ENCODE measurements around the gene PJA2.
"Not testable (repeated sequence)": the region's sequence is repeated elsewhere in the genome, so short reads cannot be mapped to it uniquely, and the experiment has no call there.

PJA2 gene

DNA sequence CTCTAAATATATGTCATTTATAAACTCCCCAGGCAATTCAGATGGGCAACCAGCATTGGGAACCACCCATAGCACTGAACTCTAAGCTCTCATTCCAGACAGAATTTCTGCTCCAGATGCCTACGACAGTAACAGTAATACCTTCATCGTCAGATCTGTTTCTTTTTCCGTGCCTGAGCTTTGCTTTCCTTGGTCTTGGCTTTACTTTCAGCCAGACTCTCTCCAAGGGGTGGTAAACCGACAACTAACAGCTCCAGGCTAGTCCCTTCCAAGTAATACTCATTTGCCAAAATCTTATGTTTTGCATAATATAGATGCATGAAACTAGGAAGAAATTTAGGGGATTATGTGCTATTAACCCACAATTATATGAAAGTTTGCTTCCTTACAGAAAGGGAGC lies 102.3 kb downstream of the PJA2 start:
- no peak for DNase-seq

DNA sequence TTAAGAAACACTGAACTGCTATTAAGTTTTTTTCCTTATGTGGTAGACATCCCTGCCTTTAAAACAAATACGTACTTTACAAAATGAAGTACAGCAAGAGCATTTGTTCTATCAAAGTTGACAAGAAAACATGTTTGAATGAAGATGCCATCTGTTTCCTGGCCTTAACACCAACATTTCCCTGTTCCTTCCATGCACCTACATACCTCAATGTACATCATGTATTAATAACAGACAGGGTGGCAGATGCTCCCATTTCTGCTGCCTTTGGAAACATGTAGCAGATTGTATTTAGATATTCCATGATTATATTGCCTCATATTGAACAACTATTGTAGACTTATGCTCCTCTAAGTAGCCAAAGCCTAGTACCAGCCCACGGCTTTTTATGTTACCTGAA lies 104.4 kb downstream of the PJA2 start:
- DNase-seq = no peak

DNA sequence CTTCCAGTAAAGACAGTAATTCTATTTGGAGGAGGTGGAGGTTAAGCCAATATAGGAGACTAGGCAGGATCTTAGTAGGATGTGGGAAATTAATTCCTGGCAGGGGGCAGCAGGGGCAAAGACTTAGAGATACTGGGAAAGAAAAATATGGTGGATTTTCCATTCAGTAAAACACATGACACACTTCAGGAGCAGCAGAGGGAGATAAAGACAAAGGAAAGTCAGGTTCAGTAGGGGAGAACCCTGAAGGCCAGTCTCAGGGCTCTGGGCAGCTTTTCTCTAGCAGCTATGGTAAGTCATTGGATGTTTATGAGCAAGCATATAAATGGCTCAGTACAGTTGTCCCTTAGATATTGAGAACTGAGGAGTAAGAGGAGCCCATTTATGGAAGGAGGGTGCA lies 105.5 kb downstream of the PJA2 start:
- no peak for DNase-seq

DNA sequence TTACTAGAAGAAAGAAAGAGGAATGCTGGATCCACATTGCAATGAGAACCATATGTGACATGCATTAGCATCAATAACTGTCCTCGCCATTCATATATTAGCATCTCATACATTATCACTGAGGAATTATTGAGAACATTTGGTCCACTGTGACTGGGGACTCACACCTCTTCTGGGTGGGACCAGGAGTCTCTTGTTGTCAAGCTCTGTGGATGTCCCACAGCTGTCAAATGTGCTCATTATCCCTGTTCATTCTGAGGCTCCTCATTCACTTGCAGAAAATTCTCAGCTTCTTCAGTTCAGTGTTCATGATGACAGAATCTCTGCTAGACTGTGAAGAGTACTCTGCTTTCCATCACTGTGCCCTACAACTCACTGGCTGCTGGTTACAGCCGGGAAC lies 109.4 kb downstream of the PJA2 start:
- DNase-seq = no peak

DNA sequence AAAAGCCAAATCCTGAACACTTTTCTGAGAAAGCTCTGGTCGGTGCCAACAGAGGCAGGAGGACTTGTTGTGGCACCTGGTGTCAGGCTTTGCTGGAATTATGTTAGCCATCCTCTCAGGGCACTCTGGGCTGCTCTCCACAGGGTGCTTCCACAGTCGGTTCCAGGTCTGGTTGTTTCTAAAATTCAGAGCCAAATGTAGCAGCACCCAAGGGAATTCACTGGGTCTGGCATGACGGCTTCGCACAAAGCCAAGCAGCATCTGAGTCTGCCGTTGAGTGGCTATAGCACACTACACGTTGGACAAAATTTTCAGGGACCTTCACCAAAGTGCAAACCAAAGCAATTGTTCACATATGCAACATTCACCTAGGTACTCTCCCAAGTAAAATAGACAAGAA lies 110.2 kb downstream of the PJA2 start:
- no peak for DNase-seq

DNA sequence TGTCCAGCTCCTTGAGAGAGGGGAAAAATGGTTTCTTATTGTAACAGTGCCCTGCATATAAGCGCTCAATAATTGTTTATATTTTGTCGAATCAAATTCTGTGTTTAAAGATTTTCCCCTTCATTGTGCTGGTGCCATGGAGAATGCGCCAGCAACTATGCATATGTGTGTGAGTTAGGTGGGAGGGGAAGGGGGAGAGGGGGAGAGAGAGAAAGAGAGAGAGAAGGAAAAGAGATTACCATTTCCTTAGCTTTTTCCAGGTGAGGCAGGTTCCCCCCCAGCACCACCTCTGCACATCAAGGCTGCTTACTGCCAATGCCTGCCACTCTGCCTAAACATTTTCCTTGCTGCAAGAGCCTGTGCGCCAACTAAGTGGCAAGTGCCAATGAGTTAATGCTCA lies 111.0 kb downstream of the PJA2 start:
- no peak for DNase-seq

DNA sequence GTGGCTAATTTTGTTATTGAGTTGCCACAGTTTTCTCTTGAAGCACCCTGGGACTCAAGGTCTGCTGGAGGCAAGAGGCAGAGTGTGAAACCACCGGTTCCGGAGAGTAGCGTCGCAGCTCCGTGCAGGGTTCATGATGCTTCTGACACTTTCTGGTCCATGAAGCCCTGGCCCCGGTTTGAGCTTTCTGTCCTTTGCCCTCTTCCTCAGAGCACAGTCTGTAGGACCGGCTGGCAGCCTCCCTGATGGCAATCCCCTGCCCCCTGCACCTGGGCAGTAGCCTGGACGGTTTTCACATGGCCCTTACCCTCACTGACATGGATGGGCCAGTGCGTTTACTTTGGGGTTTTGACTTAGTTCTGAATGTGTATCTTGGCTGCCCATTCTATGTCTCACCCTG lies 111.9 kb downstream of the PJA2 start:
- no peak for DNase-seq

DNA sequence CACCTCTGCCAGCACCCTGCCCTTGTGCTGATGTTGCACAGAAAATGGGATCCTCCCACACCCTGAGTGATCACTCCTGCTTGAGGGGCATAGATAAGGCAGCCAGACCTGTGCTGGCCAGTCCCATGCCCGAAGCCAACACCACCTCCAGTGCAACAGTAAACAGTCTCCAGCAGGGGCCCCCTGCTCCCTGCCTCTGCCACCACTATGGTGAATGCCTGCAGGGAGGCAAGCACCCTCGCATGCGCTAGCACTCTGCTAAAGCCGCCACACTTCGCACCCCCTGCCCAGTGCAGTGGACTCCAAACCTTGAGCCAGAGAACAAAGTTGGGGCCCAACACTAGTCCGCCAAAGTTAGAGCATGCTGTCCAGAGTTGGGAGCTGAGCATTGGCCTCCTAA lies 118.7 kb downstream of the PJA2 start:
- no peak for DNase-seq

DNA sequence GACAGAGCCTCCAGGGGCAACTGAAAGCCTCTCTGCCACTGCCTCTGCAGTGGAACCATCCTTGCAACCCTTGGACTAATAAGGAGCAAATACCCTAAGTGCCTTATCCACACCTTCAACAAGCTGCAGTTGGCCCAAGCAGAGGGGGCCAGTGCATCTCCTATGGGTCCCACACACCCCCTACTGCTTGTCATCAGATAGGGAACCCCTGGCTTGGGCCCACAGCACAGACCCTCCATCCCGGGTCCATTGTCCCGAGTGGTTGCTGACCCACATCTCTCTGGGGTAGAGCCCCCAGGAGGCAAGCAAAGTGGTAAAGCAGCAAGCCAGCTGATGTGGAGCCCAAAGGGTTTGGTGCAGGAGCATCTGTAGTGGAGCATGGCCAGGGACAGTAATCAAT lies 119.5 kb downstream of the PJA2 start:
- DNase-seq = no peak

DNA sequence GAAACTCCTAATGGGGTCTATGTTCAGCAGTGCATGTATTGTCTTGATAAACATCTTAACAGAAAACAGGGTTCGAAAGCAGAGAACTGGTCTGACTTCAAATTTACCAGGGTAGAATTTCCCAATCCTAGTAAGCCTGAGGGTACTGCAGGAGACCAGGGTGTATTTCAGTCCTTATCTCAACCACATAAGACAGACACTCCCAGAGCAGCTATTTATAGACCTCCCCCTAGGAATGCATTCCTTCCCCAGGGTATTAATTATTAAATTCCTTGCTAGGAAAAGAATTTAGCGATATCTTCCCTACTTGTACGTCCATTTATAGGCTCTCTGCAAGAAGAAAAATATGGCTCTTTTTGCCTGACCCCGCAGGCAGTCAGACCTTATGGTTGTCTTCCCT lies 123.1 kb downstream of the PJA2 start:
- DNase-seq = not testable (repeated sequence)
